Heart right ventricle (tissue), 16 donors: ENCODE measurements around the gene ARMC2. TPM values are rescaled to one million over a fixed set of nuclear protein-coding genes. Genes with fewer than 3 reads are reported as not detected.

Source experiments
- ATAC-seq, 8 donors: fragments of 200-7000 bp; cut with Tn5 transposase; one replicate each; pipeline ENCODE4 v1.9.1; 2020; ENCODE audit warnings: mild to moderate bottlenecking in 8 of 8, moderate library complexity in 8 of 8, moderate number of reproducible peaks in 1 of 8
- DNase-seq, 2 donors: peaks; one replicate each; pipeline ENCODE4 v3.0.0-alpha.2; 2020
- H3K27ac ChIP-seq, 10 donors: fragments of 200-600 bp; sonication (generic) in 2 of 10; one replicate each; pipeline versions ENCODE4 v1.5.0 to v1.8.0; 2020 to 2022; ENCODE audit warnings: mild to moderate bottlenecking in 3 of 10
- H3K27me3 ChIP-seq, 7 donors: fragments of 200-600 bp; one replicate each; pipeline ENCODE4 v1.8.0; 2021 to 2022; ENCODE audit warnings: mild to moderate bottlenecking in 2 of 7
- H3K36me3 ChIP-seq, 9 donors: fragments of 200-600 bp; sonication (generic) in 1 of 9; one replicate each; pipeline versions ENCODE4 v1.5.0 to v1.8.0; 2020 to 2022; ENCODE audit warnings: mild to moderate bottlenecking in 2 of 9
- H3K4me1 ChIP-seq, 9 donors: fragments of 200-600 bp; sonication (generic) in 1 of 9; one replicate each; pipeline versions ENCODE4 v1.5.0 to v1.8.0; 2020 to 2022; ENCODE audit warnings: mild to moderate bottlenecking in 4 of 9
- H3K4me3 ChIP-seq, 10 donors: fragments of 200-600 bp; sonication (generic) in 2 of 10; one replicate each; pipeline versions ENCODE4 v1.5.0 to v1.8.0; 2020 to 2022; ENCODE audit warnings: mild to moderate bottlenecking in 7 of 10, moderate library complexity in 2 of 10
- H3K9me3 ChIP-seq, 11 donors: fragments of 200-600 bp in 10 of 11; sonication (generic) in 2 of 11; one replicate each; pipeline versions ENCODE4 v1.5.0 to v1.8.0; 2013 to 2022; ENCODE audit warnings: mild to moderate bottlenecking in 2 of 11, control low read depth in 1 of 11, moderate library complexity in 1 of 11
- CTCF ChIP-seq, 9 donors: fragments of 200-600 bp; sonication (generic) in 2 of 9; IDR thresholded peaks; one replicate each; pipeline versions ENCODE4 v1.5.0 to v1.8.0; 2021 to 2022; ENCODE audit warnings: antibody characterized with exemption in 9 of 9, mild to moderate bottlenecking in 5 of 9, moderate library complexity in 1 of 9
- WGBS, 2 donors: extraction: QIAGEN DNeasy Blood & Tissue Kit; methylation state at CpG; one replicate each; pipeline ENCODE4 v1.1.7; 2013; ENCODE audit warnings: inconsistent platforms in 1 of 2; 5-methylcytosine and 5-hydroxymethylcytosine counted together
- intact Hi-C, 10 donors: fragments of 100-400 bp; cut with DNase I; formaldehyde crosslinking; loops; one replicate each; pipeline versions ENCODE4 v1.11.1 to v1.14.2; 2022
- polyA plus RNA-seq, 2 donors: library from polyadenylated mRNA; stranded (reverse); fragments of 200-250 nt; gene quantifications; one replicate each; pipeline ENCODE4 v1.2.3, GENCODE V29; 2013
- total RNA-seq, 10 donors: library from RNA; stranded (reverse); fragmentation: NEBNext Ultra II Directional in 3 of 10; extraction: Animal tissue kit (Norgen Biotek cat#: 25700) in 3 of 10; gene quantifications; one replicate each; pipeline versions ENCODE4 v1.2.1 to v1.2.4, GENCODE V29; 2021 to 2023
- donor health status: Arrhythmogenic right ventricular cardiomyopathy.
- donor health status: ischemic (EF 13 %, LVEDD 7.1; RV severe dilation, severe dysfunction).
- donor health status: healthy with polysubstance abuse.
- donor health status: DM: no; HTN: yes; CAD: no.
- donor health status: DM: no; HTN: no; CAD: no.
- donor health status: ischemic (EF 25% LVEDD 6.9; RV normal size, moderate dysfunction).
- donor health status: ischemic (EF 25% LVEDD 5.7; RV mildly dilated, moderate dysfunction).
- donor health status: healthy.
- donor health status: DM: yes; HTN: yes; CAD: no.
- donor health status: Ischemic cardiomyopathy.
- donor health status: ischemic (EF 35%, LVEDD 5.7; RV mildly dilated, moderate dysfunction).
- donor health status: nonischemic (EF 11% LVEDD 7.7; RV severe dilation, severe dysfunction).
- donor health status: DM: yes; HTN: yes; CAD: no.
- donor health status: PGD.
- donor health status: ischemic (EF 29% LVEDD 5.4; RV normal size, mild dysfunction).
- donor health status: nonischemic (EF 23%, LVEDD 6.1; RV moderate dilation, normal function).

Gene ARMC2
- total and polyA plus RNA-seq, 12 donors, result 2.5 to 16.4 (median 12.3) TPM

GRCh38 chr6:108904741-108905140 is 56.5 kb downstream of the ARMC2 start:
- Histone ChIP-seq H3K4me3 (no peak overlapping the region), H3K4me1 (peaks cover 0 to 46% (median 13%) of the 10 kb centered on the region in 9 donors), H3K27ac (peak overlapping the region in 2 of 10 donors; percentile 49 to 78), H3K36me3 (no peaks in the 10 kb centered on the region), H3K27me3 (no peaks in the 10 kb centered on the region), H3K9me3 (no peaks in the 10 kb centered on the region)
- ATAC-seq (no peak), DNase-seq (no peak)
- 73 to 75% methylated on average over 3 of the region's 3 CpGs for WGBS, 2 donors
- no peak for TF ChIP-seq CTCF (IDR thresholded peaks at IDR 0.05)
- intact Hi-C loops, result loop anchor here in 6 of 10 donors (5.0 to 10.0 kb wide), 5 partner anchors 38 to 170 kb away; no protein-coding TSS in a partner anchor

GRCh38 chr6:108914235-108915022 is 66.2 kb downstream of the ARMC2 start:
- Histone ChIP-seq H3K27ac (peak overlapping the region in 1 of 10 donors; percentile 21), H3K4me3 (no peak overlapping the region), H3K4me1 (peaks cover 0 to 8% (median 0%) of the 10 kb centered on the region in 9 donors), H3K9me3 (no peaks in the 10 kb centered on the region), H3K36me3 (no peaks in the 10 kb centered on the region), H3K27me3 (no peaks in the 10 kb centered on the region)
- peak in 4 of 8 donors; percentile 23 to 59 (median 33) for ATAC-seq
- TF ChIP-seq CTCF (IDR thresholded peaks at IDR 0.05), result peak in 8 of 9 donors; percentile 6 to 57 (median 38)
- DNase-seq, result no peak
- WGBS, 2 donors, result 63 to 65% methylated on average over 4 of the region's 4 CpGs
- intact Hi-C loops, result no loop called here

- DNase-seq, result no peak
- no peaks in the 10 kb centered on the region for H3K36me3 ChIP-seq
- no peak overlapping the region for H3K27ac ChIP-seq
- no peaks in the 10 kb centered on the region for H3K9me3 ChIP-seq
- intact Hi-C loops, result no loop called here
- ATAC-seq, result peak in 1 of 8 donors; percentile 33
- no peak for TF ChIP-seq CTCF (IDR thresholded peaks at IDR 0.05)
- 86 to 88% methylated on average over 5 of the region's 5 CpGs for WGBS, 2 donors
- H3K4me1 ChIP-seq, result peaks cover 0 to 11% (median 0%) of the 10 kb centered on the region in 9 donors
- H3K4me3 ChIP-seq, result no peak overlapping the region
- no peaks in the 10 kb centered on the region for H3K27me3 ChIP-seq
Observed at GRCh38 chr6:108915258-108915657, 67.0 kb downstream of the ARMC2 start.

GRCh38 chr6:108916026-108916686 is 67.9 kb downstream of the ARMC2 start:
- WGBS, 2 donors, result 78 to 94% methylated on average over 6 of the region's 6 CpGs
- Histone ChIP-seq H3K36me3 (no peaks in the 10 kb centered on the region), H3K9me3 (no peaks in the 10 kb centered on the region), H3K27ac (no peak overlapping the region), H3K27me3 (no peaks in the 10 kb centered on the region), H3K4me1 (peaks cover 0 to 20% (median 7%) of the 10 kb centered on the region in 9 donors), H3K4me3 (no peak overlapping the region)
- TF ChIP-seq CTCF (IDR thresholded peaks at IDR 0.05), result no peak
- DNase-seq (no peak), ATAC-seq (no peak)
- intact Hi-C loops, result no loop called here
